Tibial nerve (tissue), 4 donors: ENCODE data around the gene DTX3L.

Experiments used
- EP300 ChIP-seq, 2 donors: sonication (generic); formaldehyde crosslinking; IDR thresholded peaks; one replicate each; pipeline ENCODE4 v1.6.1; 2017; ENCODE audit warnings: antibody characterized with exemption in 2 of 2, mild to moderate bottlenecking in 1 of 2
- POLR2A ChIP-seq, 2 donors: fragments of 450-650 bp; IDR thresholded peaks; one replicate each; pipeline ENCODE4 v1.6.1; 2017; ENCODE audit warnings: antibody characterized with exemption in 2 of 2, mild to moderate bottlenecking in 2 of 2, moderate library complexity in 2 of 2
- TF ChIP-seq, protein P1 (sequence below), 5 experiments: fragments of 200-600 bp in 3 of 5; fragments of 450-650 bp in 2 of 5; sonication (generic) in 3 of 5; IDR thresholded peaks; one replicate each; pipeline ENCODE4 v1.5.1; 2016 to 2019; ENCODE audit warnings: antibody characterized with exemption in 5 of 5, mild to moderate bottlenecking in 3 of 5, moderate library complexity in 2 of 5

DNA sequence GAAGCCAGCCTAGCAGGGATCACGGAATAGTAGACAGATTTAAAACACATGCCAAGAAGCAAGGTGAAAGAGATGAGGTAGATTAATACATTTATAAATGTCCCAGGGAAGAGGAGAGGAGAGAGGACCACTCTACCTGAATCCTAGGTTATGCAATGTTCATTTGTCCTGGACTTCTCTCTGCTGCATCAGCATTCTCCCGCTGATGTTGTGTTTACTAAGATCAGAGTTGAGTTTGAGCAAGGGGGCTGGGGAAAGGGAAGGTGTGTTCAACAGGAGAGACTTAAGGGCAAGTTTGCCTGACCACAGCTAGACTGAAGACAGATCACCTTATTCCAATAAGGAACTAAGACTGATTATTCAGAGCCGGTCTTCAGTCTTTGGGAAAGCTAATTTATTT, 48.3 kb upstream of the DTX3L start:
- TF ChIP-seq EP300 (IDR thresholded peaks at IDR 0.05) (no peak), POLR2A (IDR thresholded peaks at IDR 0.05) (no peak)
- TF ChIP-seq, protein P1, sequence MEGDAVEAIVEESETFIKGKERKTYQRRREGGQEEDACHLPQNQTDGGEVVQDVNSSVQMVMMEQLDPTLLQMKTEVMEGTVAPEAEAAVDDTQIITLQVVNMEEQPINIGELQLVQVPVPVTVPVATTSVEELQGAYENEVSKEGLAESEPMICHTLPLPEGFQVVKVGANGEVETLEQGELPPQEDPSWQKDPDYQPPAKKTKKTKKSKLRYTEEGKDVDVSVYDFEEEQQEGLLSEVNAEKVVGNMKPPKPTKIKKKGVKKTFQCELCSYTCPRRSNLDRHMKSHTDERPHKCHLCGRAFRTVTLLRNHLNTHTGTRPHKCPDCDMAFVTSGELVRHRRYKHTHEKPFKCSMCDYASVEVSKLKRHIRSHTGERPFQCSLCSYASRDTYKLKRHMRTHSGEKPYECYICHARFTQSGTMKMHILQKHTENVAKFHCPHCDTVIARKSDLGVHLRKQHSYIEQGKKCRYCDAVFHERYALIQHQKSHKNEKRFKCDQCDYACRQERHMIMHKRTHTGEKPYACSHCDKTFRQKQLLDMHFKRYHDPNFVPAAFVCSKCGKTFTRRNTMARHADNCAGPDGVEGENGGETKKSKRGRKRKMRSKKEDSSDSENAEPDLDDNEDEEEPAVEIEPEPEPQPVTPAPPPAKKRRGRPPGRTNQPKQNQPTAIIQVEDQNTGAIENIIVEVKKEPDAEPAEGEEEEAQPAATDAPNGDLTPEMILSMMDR (IDR thresholded peaks at IDR 0.05) = no peak
